NB4 (cell line): ENCODE data around the gene PTPRK.

Experiments
- DNase-seq: peaks from one replicate; pipeline ENCODE4 v3.0.0; 2010; ENCODE audit warnings: low read depth
- H3K4me3 ChIP-seq: one replicate; pipeline ENCODE4 v1.5.1; 2011; ENCODE audit warnings: mild to moderate bottlenecking, low read depth, low read length, moderate library complexity
- MYC ChIP-seq: IDR thresholded peaks from 2 replicates; pipeline ENCODE4 v1.6.1; 2011; ENCODE audit warnings: low read depth, low read length
- POLR2A ChIP-seq: IDR thresholded peaks from 2 replicates; pipeline ENCODE4 v1.6.1; 2011; ENCODE audit warnings: mild to moderate bottlenecking; ENCODE audit not compliant: insufficient read length; ENCODE audit errors: extremely low read depth
- TF ChIP-seq, protein P1 (sequence below): IDR thresholded peaks from one replicate; pipeline ENCODE4 v1.5.1; 2012; ENCODE audit warnings: low read depth, low read length
- TF ChIP-seq, protein P2 (sequence below): IDR thresholded peaks from 2 replicates; pipeline ENCODE4 v1.6.1; 2011; ENCODE audit warnings: low read depth, low read length

Gene PTPRK

DNA sequence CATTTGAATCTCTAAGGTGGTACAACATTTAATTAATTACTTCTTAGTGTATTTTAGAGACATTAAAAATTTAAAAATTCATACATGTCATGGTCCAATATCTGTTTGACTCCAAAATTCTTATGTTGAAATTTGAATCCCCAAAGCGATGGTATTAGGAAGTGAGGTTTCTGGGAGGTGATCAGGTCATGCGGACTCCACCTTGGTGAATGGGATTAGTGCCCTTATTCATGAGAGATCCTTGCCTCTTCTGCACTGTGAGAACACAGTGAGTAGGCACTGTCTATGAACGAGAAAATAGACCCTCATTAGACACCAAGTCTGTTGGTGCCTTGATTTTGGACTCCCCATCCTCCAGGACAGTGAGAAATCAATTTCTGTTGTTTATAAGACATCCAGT is 254.7 kb downstream of the PTPRK start:
- no peak overlapping the region for H3K4me3 ChIP-seq
- no peak for DNase-seq
- TF ChIP-seq, protein P1, sequence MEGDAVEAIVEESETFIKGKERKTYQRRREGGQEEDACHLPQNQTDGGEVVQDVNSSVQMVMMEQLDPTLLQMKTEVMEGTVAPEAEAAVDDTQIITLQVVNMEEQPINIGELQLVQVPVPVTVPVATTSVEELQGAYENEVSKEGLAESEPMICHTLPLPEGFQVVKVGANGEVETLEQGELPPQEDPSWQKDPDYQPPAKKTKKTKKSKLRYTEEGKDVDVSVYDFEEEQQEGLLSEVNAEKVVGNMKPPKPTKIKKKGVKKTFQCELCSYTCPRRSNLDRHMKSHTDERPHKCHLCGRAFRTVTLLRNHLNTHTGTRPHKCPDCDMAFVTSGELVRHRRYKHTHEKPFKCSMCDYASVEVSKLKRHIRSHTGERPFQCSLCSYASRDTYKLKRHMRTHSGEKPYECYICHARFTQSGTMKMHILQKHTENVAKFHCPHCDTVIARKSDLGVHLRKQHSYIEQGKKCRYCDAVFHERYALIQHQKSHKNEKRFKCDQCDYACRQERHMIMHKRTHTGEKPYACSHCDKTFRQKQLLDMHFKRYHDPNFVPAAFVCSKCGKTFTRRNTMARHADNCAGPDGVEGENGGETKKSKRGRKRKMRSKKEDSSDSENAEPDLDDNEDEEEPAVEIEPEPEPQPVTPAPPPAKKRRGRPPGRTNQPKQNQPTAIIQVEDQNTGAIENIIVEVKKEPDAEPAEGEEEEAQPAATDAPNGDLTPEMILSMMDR: no peak
- TF ChIP-seq, protein P2, sequence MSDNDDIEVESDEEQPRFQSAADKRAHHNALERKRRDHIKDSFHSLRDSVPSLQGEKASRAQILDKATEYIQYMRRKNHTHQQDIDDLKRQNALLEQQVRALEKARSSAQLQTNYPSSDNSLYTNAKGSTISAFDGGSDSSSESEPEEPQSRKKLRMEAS: no peak
- TF ChIP-seq MYC: no peak
- no peak for TF ChIP-seq POLR2A

DNA sequence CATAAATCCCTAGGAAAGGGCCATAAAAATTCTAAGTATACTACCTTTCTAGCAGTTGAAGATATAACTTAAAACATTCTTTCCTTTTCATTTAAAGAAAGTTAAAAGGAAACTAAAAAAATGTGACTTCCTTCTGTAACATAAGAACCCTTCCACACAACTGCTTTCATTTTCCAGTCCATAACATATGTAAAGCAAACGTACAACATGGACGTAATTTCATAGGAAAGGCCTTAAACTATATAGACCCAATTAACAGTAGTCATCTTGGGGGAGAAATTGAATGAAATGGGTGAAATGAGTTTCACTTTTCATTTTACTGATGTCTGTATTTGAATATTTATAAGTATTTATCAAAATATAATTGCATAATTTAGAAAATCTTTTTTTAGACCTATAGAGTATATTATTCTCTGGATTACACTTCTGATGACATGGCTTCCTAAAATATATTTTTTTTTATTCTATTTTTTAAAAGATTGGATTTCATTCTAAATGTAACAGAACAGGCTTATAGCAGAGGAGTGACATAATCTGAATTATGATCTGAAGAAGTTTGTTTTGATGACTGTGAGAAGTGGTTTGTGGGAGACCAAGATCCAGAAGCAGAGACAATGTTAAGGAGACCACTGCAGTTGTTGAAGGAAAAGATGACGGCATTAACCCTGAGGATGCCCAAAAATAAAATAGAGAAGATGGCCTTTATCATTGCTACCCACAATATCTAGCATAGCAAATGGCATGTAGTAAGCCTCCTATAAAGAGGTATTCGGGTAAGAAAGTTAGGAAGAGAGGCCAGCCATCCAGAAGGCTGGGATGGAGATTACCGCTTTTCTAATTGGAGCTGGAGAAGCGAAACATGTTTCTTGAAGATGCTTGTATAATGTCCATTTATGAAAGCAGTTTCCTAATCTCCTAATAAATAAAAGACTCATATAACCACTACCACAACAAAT is 260.4 kb downstream of the PTPRK start:
- no peak overlapping the region for H3K4me3 ChIP-seq
- TF ChIP-seq, protein P1: no peak
- TF ChIP-seq, protein P2: no peak
- no peak for TF ChIP-seq POLR2A
- no peak for TF ChIP-seq MYC
- DNase-seq: no peak

DNA sequence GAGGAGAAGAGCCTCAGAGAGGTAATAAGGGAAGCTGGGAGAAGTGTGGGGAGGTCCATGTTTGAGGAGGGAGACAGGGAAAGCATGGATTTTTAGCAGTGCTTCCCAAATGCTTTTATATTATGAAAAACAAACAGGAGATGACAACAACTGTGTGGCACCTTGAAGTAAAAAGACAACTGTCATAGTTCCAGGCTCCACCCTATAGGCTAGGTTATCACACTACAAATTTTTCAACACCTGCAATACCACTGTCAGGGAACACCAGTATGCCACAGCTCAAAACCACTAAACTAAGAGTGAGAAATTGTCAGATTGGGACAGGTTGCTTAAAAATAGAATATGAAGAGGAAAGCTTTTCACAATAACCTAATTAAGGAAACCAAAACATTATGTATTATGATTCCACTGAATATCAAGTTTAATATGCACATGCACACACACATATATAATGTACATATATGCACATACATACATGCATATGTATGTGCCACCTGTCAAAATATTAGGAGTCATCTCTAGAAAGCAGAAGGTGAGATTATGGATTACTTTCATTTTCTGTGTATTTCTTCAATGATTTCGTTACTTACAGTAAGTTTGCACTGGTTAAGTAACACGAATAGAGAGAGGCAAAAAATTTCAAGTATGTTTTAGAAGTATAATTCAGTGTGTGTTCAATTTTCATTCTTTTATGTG is 261.2 kb downstream of the PTPRK start:
- H3K4me3 ChIP-seq: no peak overlapping the region
- TF ChIP-seq POLR2A (no peak), MYC (no peak)
- TF ChIP-seq, protein P2: no peak
- TF ChIP-seq, protein P1: no peak
- no peak for DNase-seq

DNA sequence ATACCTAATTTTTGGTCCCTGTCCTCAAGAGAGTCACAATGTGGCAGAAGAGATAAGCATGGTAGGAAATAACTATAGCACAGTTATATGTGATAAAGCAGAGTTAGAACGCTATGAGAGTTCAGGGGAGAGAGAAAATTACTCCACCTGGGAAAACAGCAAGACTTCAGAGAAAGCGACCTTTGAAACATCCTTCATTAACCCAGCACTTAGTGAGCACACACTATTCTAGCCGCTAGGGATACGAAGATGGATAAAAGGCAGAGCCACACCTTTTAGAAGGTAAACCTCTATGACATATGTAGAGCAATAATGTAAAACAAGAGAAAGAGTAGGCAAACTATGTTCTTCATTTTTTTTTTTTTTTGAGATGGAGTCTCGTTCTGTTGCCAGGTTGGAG is 264.3 kb downstream of the PTPRK start:
- H3K4me3 ChIP-seq: no peak overlapping the region
- no peak for DNase-seq
- TF ChIP-seq POLR2A: no peak
- TF ChIP-seq, protein P2: no peak
- no peak for TF ChIP-seq MYC
- TF ChIP-seq, protein P1: no peak

DNA sequence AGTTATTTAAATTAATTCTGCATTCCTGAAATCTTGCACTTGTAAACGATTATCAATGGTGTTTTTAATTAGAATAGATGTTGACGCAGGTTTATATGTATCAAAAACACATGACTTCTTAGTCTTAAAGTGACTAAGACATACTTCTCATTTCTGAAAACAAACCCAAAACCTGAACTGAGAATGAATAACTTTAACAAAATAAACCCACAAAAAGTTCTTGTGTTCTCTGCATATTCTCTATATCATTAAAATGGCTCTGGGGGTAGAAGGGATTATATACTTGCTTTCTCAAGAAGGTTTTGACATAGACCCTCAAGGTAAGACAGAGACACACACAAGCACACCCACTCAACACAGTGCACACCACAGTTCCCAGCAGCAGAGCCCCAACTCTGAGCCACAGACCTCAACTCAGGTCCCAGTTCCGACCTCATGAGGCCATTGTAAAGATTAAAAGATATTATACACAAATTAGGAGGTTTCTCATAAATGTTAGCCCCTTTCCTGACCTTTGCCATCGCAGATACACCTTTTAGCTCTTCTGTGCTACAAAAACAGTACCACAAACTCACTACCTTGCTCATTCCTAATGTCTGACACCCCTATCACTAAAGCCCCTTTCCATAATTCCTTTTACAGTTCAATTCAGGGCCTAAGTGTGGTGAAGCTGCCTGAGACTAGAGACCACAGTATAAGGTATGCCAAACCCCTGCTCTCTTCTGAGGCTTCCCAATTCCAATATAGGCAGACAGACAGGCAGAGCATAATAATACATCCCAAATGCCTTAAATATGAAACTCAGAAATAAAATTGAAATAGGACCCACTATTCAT is 267.8 kb downstream of the PTPRK start:
- no peak for DNase-seq
- H3K4me3 ChIP-seq: no peak overlapping the region
- TF ChIP-seq, protein P1: no peak
- TF ChIP-seq MYC (no peak), POLR2A (no peak)
- TF ChIP-seq, protein P2: no peak
